NCI-H128 (cell line): ENCODE measurements around the gene ZFR2.
"Not testable (repeated sequence)": the region's sequence is repeated elsewhere in the genome, so short reads cannot be mapped to it uniquely, and the experiment has no call there.

Experiments
- DNase-seq: peaks from one replicate; lab custom pipeline; 2025; ENCODE audit not compliant: unreplicated experiment; lab: John Stamatoyannopoulos, UW

The ZFR2 gene

GRCh38 chr19:3868770-3869456, at the start of gene ZFR2:
Gene ZFR2, minus strand, starts transcription at chr19:3869038. Its CDS starts 21 bp downstream, at chr19:3869017.
- no peak for DNase-seq

GRCh38 chr19:3916033-3916432, 47.2 kb upstream of the ZFR2 start:
- no peak for DNase-seq

GRCh38 chr19:3914199-3914598, 45.4 kb upstream of the ZFR2 start:
- DNase-seq: no peak

- DNase-seq: no peak
These were observed 41.3 kb upstream of the ZFR2 start for GRCh38 chr19:3910105-3910504.

GRCh38 chr19:3908266-3909054, 39.6 kb upstream of the ZFR2 start:
- no peak for DNase-seq

- DNase-seq: no peak
These were observed 38.9 kb upstream of the ZFR2 start for GRCh38 chr19:3907626-3908265.

- DNase-seq: no peak
These were observed 35.4 kb upstream of the ZFR2 start for GRCh38 chr19:3904233-3904632.

- no peak for DNase-seq
These were observed 33.6 kb upstream of the ZFR2 start for GRCh38 chr19:3902317-3902973.

GRCh38 chr19:3899531-3900294, 30.9 kb upstream of the ZFR2 start:
- no peak for DNase-seq

- DNase-seq: no peak
These were observed 29.6 kb upstream of the ZFR2 start for GRCh38 chr19:3898426-3898825.

- DNase-seq: no peak
These were observed 29.1 kb upstream of the ZFR2 start for GRCh38 chr19:3897936-3898335.

GRCh38 chr19:3895788-3896187, 26.9 kb upstream of the ZFR2 start:
- DNase-seq: no peak

- not testable (repeated sequence) for DNase-seq
These were observed 26.1 kb upstream of the ZFR2 start for GRCh38 chr19:3894959-3895358.

- DNase-seq: no peak
These were observed 24.8 kb upstream of the ZFR2 start for GRCh38 chr19:3893509-3894179.

GRCh38 chr19:3890591-3890990, 21.8 kb upstream of the ZFR2 start:
- DNase-seq: no peak

- no peak for DNase-seq
These were observed 13.2 kb upstream of the ZFR2 start for GRCh38 chr19:3882041-3882384.

- no peak for DNase-seq
These were observed 12.6 kb upstream of the ZFR2 start for GRCh38 chr19:3881272-3882040.

- DNase-seq: peak; percentile 70
These were observed 11.8 kb upstream of the ZFR2 start, which contains the start of gene ATCAY for GRCh38 chr19:3880471-3881271. Gene ATCAY, plus strand, starts transcription at chr19:3880685. Its CDS starts 5,083 bp downstream, at chr19:3885768.

- no peak for DNase-seq
These were observed 10.8 kb upstream of the ZFR2 start for GRCh38 chr19:3879656-3880055.
